Mesothelial cell of epicardium (in vitro differentiated cells): ENCODE data around the gene MCF2L. TPM values are rescaled to one million over a fixed set of nuclear protein-coding genes. Genes with fewer than 3 reads are reported as not detected.

ENCODE experiments used
- DNase-seq, 2 experiments: peaks; one replicate each; pipeline ENCODE4 v3.0.0; 2021; ENCODE audit warnings: low spot score in 2 of 2; ENCODE audit not compliant: unreplicated experiment in 2 of 2
- H3K27ac Mint-ChIP-seq: 2 replicates; pipeline ENCODE4 v1.8.0; 2021; ENCODE audit warnings: mixed read lengths
- H3K27me3 Mint-ChIP-seq: 2 replicates; pipeline ENCODE4 v1.8.0; 2021; ENCODE audit warnings: low read depth, mixed read lengths
- H3K36me3 Mint-ChIP-seq: 2 replicates; pipeline ENCODE4 v1.8.0; 2021; ENCODE audit warnings: mixed read lengths
- H3K4me1 Mint-ChIP-seq: 2 replicates; pipeline ENCODE4 v1.8.0; 2021; ENCODE audit warnings: mixed read lengths
- H3K4me3 Mint-ChIP-seq: 2 replicates; pipeline ENCODE4 v1.8.0; 2021; ENCODE audit warnings: mild to moderate bottlenecking, moderate library complexity, mixed read lengths
- H3K9me3 Mint-ChIP-seq: 2 replicates; pipeline ENCODE4 v1.8.0; 2021; ENCODE audit warnings: mixed read lengths
- total RNA-seq: library from RNA; stranded (reverse); gene quantifications from 3 replicates; pipeline ENCODE4 v1.2.1, GENCODE V29; 2021
- TF ChIP-seq, protein P1 (sequence below): fragments of 200-600 bp; sonication (generic); IDR thresholded peaks from one replicate; pipeline ENCODE4 v1.5.0; 2021; ENCODE audit warnings: antibody characterized with exemption; ENCODE audit not compliant: unreplicated experiment

MCF2L gene
- total RNA-seq, 1 donor from 2014 or later = 36.6 TPM

DNA sequence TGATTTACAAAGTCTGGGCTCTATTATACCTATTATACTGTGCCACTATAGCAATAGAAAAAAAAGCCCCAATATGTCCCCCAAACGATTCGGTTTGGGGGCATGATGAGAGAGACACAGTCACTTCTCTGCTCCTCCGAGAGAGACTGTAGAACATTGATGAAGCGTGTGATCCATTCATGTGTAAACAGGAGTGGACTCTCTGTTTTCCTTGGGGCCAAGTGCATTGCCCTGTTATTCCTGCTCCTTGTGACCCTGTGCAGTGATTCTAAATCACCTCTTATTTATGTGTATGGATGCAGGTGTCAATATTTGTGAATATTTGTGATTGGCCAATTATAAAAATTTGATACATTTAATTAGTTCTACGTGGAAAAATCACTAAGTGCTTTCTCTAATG is 170.6 kb downstream of the MCF2L start:
- no peak overlapping the region for H3K4me3 Mint-ChIP-seq
- H3K27me3 Mint-ChIP-seq = peaks cover 12% of the 10 kb centered on the region
- no peak overlapping the region for H3K27ac Mint-ChIP-seq
- DNase-seq = no peak
- no peaks in the 10 kb centered on the region for H3K36me3 Mint-ChIP-seq
- TF ChIP-seq, protein P1, sequence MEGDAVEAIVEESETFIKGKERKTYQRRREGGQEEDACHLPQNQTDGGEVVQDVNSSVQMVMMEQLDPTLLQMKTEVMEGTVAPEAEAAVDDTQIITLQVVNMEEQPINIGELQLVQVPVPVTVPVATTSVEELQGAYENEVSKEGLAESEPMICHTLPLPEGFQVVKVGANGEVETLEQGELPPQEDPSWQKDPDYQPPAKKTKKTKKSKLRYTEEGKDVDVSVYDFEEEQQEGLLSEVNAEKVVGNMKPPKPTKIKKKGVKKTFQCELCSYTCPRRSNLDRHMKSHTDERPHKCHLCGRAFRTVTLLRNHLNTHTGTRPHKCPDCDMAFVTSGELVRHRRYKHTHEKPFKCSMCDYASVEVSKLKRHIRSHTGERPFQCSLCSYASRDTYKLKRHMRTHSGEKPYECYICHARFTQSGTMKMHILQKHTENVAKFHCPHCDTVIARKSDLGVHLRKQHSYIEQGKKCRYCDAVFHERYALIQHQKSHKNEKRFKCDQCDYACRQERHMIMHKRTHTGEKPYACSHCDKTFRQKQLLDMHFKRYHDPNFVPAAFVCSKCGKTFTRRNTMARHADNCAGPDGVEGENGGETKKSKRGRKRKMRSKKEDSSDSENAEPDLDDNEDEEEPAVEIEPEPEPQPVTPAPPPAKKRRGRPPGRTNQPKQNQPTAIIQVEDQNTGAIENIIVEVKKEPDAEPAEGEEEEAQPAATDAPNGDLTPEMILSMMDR = no peak
- no peaks in the 10 kb centered on the region for H3K9me3 Mint-ChIP-seq
- no peaks in the 10 kb centered on the region for H3K4me1 Mint-ChIP-seq

DNA sequence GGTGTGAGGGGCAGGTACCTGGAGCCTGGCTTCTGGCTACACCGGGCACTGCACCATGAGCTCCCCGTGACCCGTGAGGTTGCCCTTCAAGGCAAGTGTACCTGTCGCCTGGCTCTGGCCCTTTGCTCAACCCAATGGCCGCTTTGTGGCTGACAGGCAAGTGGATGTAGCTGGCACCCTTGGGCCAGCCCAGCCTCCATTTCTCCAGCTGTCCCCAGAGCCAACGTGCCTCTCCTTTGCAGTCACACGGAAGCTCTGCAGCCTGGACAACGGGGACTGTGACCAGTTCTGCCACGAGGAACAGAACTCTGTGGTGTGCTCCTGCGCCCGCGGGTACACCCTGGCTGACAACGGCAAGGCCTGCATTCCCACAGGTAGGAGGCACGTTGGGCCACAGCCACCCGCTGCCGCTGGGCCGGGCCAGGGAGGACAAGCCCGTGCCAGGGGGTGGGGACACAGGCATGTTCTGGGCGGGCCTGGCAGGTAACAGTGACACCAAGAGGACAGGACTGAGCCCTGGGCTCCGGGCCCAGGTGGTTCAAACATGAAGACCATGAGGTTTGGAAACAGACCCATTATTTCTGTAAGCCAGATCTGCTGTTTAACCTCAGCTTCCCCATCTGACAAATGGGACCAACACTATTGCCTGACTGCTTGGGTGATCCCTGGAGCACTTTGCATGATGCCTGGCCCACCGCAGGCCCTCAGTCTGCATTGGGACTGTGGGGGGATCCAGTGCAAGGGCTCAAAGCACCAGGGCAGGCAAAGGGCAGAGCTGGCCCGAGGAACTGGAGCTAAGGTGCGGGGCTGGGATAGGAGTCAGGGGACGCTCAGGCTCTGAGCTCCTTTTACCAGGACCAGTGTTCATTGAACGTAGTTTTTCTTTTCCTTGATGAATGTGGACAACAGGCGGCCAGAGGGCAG is 171.9 kb downstream of the MCF2L start:
- Mint-ChIP-seq H3K4me3 (no peak overlapping the region), H3K27me3 (peaks cover 10% of the 10 kb centered on the region), H3K4me1 (no peaks in the 10 kb centered on the region), H3K9me3 (no peaks in the 10 kb centered on the region), H3K27ac (no peak overlapping the region), H3K36me3 (no peaks in the 10 kb centered on the region)
- TF ChIP-seq, protein P1 = no peak
- no peak for DNase-seq

DNA sequence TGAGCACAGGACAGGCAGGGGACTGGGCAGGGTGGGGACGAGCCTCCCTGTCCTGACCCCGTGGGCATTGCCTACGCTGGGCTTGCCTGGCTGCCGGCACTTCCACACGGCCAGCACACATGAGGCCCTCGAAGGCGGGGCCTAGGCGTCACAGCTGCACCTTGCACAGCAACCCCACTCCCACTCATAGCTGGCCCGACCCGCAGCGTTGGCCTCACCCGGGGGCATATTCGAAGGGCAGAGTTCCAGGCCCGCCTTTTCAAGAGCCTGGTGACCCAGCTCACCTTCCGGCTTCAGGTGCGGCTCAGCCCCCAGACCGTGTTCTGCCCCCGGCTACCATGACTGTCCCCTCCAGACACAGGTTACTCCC is 172.6 kb downstream of the MCF2L start:
- Mint-ChIP-seq H3K9me3 (no peaks in the 10 kb centered on the region), H3K27ac (no peak overlapping the region), H3K4me1 (no peaks in the 10 kb centered on the region), H3K4me3 (no peak overlapping the region), H3K36me3 (no peaks in the 10 kb centered on the region), H3K27me3 (peaks cover 10% of the 10 kb centered on the region)
- TF ChIP-seq, protein P1 = no peak
- no peak for DNase-seq

DNA sequence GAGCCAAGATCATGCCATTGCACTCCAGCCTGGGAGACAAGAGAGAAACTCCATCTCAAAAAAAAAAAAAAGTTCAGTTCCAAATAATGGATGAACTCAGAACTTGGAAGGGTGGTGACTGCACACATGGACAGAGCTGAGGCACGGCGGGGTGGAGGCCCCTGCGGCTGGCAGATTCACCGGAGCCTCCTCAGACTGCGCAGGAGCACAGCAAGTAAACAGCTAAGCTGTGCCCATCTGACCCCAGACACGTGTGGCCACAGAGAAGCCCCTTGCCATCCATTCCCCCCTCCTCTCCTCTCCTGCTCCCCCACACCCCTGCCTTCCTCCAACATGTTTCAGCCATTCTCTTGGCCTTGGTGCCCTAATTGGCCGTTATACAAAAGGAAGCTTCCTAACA is 173.9 kb downstream of the MCF2L start:
- TF ChIP-seq, protein P1 = no peak
- no peaks in the 10 kb centered on the region for H3K4me1 Mint-ChIP-seq
- no peak overlapping the region for H3K27ac Mint-ChIP-seq
- H3K4me3 Mint-ChIP-seq = no peak overlapping the region
- DNase-seq = no peak
- H3K36me3 Mint-ChIP-seq = no peaks in the 10 kb centered on the region
- no peaks in the 10 kb centered on the region for H3K9me3 Mint-ChIP-seq
- H3K27me3 Mint-ChIP-seq = peaks cover 11% of the 10 kb centered on the region

DNA sequence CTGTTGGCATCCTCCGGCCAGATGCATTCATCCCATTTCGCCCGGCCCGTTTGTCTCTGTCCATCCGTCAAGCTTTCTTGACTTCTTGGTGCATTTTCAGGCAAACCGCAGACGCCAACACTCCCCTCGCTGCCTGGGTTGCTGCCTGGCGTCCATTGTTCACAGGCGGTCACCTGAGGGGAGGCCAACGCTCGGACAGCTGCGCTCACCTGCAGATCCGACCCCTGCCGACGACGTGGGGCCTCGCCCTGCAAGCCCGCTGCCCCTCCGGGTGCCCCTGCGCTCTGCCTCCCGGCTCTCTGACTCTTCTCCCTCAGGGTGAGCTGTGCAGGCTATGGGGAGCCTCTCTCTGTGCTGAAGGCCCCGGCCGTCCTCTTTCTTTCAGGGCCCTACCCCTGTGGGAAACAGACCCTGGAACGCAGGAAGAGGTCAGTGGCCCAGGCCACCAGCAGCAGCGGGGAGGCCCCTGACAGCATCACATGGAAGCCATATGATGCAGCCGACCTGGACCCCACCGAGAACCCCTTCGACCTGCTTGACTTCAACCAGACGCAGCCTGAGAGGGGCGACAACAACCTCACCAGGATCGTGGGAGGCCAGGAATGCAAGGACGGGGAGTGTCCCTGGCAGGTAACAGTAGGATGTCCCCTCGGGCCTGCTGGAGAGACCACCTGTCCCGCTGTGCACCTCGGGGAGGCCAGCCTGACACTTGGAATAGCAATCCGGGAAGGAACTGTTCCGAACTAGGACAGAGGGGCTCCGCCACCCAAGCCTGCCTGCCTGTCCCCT is 174.6 kb downstream of the MCF2L start:
- H3K36me3 Mint-ChIP-seq = no peaks in the 10 kb centered on the region
- H3K9me3 Mint-ChIP-seq = no peaks in the 10 kb centered on the region
- H3K4me3 Mint-ChIP-seq = no peak overlapping the region
- peaks cover 11% of the 10 kb centered on the region for H3K27me3 Mint-ChIP-seq
- DNase-seq = no peak
- TF ChIP-seq, protein P1 = no peak
- H3K4me1 Mint-ChIP-seq = no peaks in the 10 kb centered on the region
- H3K27ac Mint-ChIP-seq = no peak overlapping the region
